Right ventricle myocardium inferior (tissue), 1 donor: ENCODE results near the gene WFDC1. TPM values are rescaled to one million over a fixed set of nuclear protein-coding genes. Genes with fewer than 3 reads are reported as not detected.
"Not testable (repeated sequence)": the region's sequence is repeated elsewhere in the genome, so short reads cannot be mapped to it uniquely, and the experiment has no call there.

Source experiments
- ATAC-seq: fragments of 200-7000 bp; cut with Tn5 transposase; one replicate; pipeline ENCODE4 v1.9.1; 2020; ENCODE audit warnings: mild to moderate bottlenecking, moderate library complexity
- DNase-seq: peaks from one replicate; pipeline ENCODE4 v3.0.0; 2021; ENCODE audit errors: missing footprints
- intact Hi-C: fragments of 100-400 bp; cut with DNase I; formaldehyde crosslinking; loops from one replicate; pipeline ENCODE4 v1.11.0; 2022
- total RNA-seq: library from RNA; stranded (reverse); fragmentation: NEBNext Ultra II Directional; extraction: Animal tissue kit (Norgen Biotek cat#: 25700); gene quantifications from one replicate; pipeline ENCODE4 v1.2.1, GENCODE V29; 2021
- donor health status: DM: no; HTN: yes; CAD: no; lungs with severe emphysema.

Gene WFDC1
- total RNA-seq, 1 donor from 2014 or later: 1.5 TPM

DNA sequence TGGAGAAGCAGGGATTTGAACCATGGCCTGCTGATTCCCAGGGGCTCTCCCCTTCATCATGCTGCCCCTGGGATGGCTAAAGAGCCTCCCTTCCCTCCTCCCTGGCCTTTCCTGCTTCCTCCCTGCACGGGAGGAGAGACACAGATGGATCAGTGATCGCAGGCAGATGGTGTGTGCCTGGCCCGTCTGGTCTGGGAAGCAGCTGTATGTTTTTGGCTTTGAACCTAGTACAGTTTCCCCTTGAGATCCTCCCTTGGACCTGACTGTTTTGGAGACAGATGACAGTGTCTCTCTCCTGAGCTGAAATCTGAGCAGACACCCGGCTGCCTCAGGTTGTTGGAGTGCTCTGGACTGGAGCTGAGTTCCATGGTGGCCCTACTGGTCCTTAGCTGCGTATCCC, 44.6 kb downstream of the WFDC1 start:
- ATAC-seq: no peak
- intact Hi-C loops: no loop called here
- no peak for DNase-seq

DNA sequence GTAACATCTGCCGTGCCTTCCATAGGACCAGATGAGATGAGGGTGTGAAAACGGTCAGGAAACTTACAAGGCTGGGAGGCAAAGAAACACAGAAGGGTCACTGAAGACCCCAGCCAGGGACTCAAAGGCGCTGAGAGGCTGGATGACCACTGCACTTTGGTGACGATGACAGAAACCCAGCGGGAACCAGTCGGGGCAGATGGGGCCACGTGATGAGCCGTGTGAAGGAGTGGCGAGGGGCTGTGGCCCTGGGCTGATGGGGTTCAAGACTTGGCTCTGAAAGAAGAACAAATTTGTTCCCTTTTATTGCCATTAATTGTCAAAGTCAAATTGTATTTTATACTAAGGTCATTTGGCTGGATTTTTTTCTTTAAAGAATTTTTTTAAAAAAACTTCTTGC, 45.1 kb downstream of the WFDC1 start:
- no peak for ATAC-seq
- DNase-seq: no peak
- intact Hi-C loops: no loop called here

DNA sequence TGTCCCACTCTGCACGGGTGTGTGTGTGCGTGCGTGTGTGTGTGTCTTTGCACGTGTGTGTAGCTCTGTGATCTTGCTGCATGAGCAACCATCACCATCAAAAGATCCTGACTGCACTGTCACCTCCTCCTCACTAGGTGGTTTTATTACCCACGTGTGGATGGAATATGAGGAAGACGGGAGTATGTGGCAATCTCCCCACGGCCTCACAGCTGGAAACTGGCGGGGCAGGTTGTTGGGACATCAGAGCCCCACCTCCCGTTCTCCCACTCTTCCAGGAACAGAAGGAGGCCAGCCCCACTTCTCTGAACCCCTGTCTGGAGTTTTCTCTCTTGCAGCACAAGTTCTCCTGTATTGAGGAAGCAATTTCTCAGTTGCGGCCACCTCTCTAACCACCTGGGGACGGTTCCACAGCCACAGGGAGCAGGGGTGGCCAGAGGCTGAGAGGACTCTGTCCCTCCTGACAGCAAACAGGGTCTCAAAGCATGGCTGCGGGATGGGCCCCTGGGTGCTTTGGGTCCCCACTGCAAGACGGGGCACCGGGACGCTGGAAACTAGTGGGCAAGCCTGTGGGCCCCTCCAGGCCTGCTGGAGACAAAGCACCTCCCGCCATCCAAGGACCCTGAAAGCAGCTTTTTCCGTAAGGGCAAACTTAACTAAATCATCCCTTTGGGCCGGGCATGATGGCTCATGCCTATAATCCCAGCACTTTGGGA, 45.8 kb downstream of the WFDC1 start:
- ATAC-seq (no peak), DNase-seq (no peak)
- intact Hi-C loops: no loop called here

DNA sequence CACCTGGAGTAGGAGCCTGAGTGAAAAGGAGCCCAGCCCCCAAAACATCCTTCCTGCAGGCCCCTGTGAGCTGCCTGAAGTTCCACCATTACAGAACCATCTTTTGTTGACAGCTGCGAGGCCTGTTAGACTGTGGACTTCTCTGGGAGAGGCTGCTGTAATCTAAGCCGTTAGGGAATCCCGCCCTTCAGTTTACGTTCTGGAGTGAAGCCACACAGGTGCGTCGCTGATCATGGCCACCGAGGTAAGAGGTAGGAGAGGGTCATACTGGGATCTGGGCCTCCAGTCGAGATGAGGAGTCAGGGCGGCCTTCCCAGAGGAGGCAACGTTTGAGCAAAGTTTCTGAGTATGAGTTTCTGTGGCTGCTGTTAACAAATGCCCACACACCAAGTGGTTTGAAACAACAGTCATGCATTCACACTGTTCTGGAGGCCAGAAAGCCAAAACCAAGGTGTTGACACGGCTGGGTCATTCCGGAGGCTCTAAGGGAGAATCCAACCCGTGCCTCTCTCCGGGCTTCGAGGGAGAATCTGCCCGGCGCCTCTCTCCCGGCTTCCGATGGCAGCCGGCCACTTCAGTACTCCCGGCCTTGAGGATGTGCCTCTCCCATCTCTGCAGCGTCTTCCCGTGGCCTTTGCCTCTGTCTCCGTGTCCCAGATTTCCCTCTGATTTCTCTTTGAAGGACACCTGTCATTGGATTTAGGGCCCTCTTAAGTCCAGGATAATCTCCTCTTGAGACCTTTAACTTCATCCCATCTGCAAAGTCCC, 47.0 kb downstream of the WFDC1 start:
- no peak for ATAC-seq
- intact Hi-C loops: no loop called here
- no peak for DNase-seq

DNA sequence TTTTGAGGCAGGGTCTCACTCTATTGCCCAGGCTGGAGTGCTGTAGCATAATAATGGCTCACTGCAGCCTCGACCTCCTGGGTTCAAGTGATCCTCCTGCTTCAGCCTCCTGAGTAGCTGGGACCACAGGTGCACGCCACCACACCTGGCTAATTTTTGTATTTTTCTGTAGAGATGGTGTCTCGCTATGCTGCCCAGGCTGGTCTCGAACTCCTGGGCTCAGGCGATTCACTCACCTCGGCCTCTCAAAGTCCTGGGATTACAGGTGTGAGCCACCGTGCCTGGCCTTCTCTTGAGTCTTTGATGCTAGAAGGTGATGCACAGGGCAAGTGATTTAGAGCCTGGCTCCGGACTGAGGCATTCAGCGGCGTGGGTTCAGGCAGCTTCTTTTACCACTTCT, 49.1 kb downstream of the WFDC1 start:
- ATAC-seq, DNase-seq, intact Hi-C loops: not testable (repeated sequence)

DNA sequence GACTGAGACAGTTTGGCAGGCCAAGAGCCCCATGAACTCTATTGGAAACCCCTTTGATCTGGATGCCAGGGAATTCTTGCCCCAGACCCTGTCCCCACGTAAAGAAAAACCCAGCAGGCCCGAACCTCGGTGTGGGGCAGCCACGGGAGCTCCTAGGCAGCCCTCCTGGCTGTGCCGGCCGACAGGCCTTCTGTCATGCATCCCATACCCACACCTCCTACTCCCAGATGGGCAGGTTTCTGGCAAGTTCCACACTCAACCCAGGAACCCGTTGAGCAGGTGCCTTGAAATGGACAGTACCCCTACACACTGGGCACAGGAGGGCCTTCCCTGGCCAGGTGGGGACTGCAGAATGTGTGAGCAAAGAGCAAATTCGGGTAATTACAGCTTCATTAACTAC, 50.1 kb downstream of the WFDC1 start:
- intact Hi-C loops: no loop called here
- DNase-seq (no peak), ATAC-seq (no peak)

DNA sequence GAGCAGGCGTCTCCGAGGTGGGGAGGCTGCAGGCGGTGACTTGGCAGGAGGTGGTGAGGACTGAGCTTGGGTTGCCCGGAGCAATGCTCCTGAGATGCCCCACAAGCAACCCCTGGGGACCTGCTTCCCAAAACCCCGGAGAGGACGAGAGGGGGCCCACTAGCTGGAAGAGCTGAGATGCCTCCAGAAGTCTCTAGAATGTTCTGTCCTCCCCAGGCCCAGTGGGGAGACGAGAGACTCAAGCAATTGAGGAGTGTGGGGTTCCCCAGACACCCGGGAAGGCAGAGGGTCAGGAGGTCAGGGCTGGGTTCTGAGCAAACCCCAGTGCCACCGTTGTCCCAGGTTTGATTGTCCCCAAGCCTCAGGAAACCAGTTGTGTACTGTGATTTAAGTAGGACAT, 52.5 kb downstream of the WFDC1 start:
- DNase-seq (no peak), ATAC-seq (no peak)
- intact Hi-C loops: no loop called here

DNA sequence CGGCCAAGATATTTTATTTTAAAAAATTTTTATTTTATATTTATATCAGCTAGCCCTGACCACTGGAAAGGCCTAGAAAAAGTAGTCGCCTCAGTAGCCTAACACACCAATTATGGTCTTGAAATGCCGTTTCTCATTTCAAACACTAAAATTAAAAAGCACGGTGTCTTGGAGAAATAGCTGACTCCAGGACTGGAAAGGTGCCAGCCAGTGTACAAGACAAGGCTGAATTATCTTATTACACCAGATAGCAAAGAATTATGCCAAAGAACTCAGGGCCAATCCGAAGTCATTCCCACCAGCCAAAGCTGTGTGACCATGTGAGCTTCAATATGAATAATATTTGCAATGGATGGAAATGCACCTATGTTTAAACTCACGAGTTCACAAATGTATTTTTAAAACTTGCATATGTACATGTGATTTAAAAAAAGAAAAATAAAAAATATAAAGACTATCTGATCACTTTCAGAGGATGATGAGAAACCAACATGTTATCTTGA, 53.8 kb downstream of the WFDC1 start:
- no peak for DNase-seq
- intact Hi-C loops: no loop called here
- ATAC-seq: no peak

DNA sequence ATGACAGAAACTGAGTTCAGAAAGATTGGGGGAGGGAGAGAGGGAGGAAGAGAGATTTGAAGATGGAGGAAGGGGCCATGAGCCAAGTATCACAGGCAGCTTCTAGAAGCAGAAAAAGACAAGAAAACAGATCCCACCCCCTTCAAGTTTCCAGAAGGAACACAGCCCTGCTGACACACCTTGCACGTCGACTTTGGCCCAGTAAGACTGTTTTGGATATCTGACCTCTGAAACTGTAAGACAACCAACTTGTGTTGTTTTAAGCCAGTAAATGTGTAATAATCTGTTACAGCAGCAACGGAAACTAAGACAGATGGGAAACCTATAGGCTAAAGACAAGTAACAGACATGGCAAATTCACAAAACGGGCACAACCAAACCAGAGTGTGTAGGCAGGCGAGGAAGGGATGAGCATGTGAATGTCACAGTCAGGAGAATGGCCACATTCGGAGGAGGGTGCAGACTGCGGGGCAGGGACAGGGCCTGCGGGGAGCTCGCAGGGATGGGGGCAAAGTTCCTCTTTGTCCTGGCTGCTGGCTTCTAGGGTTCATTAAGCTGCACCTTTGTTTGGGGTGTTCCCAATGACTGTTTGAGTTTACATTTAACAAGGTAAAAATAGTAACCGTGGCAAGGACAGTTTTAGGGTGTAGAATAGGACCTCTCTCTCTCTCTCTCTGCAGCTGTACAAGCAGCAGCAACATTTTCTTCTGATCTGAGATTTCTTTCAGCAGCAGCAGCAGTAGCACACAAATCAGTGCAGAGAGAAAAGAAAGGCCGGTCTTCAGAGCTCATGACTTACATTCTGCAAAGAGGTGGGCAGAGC, 55.4 kb downstream of the WFDC1 start:
- no peak for ATAC-seq

DNA sequence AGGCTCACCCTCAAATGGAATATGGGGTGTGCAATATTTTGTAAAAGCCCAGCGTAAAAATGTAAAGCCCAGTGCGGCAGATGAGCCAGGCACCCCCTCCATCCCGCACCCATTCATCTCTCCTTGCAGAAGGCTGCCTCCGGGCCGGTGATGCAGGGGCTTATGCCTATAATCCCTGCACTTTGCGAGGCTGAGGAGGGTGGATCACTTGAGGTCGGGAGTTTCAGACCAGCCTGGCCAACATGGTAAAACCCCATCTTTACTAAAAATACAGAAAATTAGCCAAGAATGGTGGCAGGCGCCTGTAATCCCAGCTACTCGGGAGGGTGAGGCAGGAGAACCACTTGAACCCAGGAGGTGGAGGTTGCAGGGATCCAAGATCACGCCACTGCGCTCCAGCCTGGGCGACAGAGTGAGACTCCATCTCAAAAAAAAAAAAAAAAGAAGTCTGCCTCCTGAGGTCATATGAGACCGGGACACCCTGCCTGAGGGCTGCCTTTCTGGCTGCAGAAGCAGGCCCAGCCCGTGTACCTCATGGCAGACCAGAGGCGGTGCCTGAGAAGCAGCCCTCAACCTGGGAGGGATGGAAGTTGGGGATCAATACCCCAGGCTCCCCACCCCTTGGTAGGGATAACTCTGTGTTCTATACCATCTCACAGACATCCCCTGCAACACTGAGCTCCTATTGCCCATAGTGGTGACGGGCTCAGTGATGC, 56.2 kb downstream of the WFDC1 start:
- intact Hi-C loops: no loop called here
- ATAC-seq: no peak
- no peak for DNase-seq

More for the DNA sequence above, 55.4 kb downstream of the WFDC1 start:
- DNase-seq: no peak
- intact Hi-C loops: no loop called here

DNA sequence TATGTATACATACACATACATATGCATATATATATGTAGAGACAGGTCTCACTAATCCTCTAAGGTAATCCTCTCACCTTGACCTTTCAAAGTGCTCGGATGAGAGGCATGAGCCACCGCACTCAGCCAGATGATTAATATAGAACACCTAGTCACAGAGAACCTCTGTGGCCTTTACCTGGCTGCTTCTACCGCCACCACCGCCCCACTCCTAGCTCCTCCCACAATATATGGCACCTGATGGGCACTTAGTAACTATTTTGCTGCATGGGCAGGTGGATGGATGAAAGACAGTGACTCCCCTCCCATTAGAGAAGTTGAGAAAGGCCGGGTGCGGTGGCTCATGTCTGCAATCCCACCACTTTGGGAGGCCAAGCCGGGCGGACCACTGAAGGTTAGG, 57.0 kb downstream of the WFDC1 start:
- ATAC-seq (no peak), DNase-seq (no peak)
- intact Hi-C loops: no loop called here

DNA sequence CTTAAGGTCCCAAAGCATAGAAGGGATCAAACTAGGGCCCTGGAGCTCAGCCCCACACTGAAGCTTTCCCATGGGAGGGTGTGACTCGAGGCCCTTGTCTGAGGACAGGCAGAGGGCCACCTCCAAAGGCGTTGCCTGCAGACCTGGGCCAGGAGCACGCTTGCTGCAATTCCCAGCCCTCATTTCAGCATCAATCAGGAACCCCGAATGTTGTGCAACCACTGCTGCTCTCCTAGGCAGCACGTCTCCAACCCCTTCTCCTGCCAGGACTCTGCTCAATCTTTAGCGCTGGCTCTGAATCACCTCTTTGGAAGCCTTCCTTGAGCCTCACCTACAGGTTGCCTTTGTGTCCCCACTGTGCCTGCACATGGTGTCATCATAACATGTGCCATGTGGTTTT, 59.6 kb downstream of the WFDC1 start:
- DNase-seq (no peak), ATAC-seq (no peak)
- intact Hi-C loops: no loop called here

DNA sequence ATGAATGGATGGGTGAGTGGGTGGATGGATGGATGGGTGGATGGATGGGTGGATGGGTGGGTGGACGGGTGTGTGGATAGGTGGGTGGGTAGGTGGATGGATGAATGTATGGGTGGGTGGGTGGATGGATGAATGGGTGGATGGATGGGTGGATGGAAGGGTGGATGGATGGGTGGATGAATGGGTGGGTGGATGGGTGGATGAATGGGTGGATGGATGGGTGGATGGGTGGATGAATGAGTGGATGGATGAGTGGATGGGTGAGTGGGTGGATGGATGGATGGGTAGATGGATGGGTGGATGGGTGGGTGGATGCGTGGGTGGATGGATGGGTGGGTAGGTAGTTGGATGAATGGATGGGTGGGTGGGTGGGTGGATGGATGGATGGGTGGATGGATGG, 60.5 kb downstream of the WFDC1 start:
- intact Hi-C loops: no loop called here
- DNase-seq (no peak), ATAC-seq (no peak)

DNA sequence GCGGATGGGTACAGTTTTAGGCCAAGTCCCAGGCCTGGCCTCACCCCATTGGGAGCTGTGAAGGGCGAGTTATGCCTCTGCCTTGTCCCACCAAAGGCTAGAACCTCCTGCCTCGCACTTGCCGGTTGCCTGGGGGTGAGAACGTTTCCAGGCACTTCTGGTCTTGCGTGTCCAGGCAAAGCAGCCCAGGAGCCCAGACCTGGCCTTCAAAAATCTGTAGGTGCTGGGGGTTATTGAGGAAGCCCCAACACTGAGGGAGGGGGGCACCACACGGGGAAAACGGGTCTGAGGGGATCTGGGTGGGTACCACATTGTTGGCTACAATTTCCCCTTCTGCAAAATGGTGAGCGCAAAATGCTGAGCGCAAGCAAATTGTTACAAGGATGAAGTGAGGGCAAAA, 61.5 kb downstream of the WFDC1 start:
- intact Hi-C loops: no loop called here
- ATAC-seq (no peak), DNase-seq (no peak)

DNA sequence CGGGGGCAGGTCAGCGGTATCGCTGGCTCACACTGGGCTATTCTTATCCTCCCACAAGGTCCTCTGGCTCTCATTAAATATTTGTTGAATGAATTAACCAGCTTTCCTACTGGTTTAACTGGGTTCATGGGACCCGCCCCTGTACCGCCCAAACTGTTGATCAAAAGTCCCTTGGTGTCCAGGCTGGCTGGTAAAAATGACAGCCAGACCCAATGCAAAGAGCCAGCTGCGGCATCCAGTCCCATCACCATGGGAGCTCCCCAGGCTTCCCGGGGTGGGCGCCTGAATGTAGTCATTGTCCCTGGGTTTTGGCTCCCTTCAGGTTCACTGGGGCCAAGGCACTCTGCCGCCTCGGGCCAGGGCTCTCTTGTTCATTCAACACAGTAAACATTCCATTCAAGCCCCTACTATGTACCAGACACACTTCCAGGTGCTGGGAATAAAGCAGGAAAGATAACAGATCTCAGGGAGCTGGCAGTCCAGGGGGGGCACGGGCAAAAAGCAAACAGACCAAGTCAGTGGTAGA, 62.0 kb downstream of the WFDC1 start:
- ATAC-seq: no peak
- intact Hi-C loops: no loop called here
- no peak for DNase-seq

DNA sequence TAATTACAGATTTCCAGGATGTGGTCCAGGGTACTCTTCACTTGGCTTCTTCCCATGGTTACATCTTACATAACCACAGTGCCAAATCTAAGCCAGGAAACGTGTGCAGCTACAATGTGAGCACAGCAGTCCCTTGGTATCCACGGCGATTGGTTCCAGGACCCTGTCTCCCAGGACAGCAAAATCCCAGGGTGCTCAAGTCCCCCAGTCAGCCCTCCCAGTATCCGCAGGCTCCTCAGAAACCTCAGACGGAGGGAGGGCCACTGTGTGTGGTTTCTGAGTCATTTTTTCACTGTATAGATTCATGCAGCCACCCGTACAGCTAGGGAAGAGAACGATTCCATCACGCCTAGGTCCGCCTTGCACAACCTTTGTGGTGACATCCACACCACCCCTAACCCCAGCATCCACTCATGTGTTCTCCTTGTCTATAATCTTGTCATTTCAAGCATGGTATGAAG, 62.5 kb downstream of the WFDC1 start:
- ATAC-seq (no peak), DNase-seq (no peak)
- intact Hi-C loops: no loop called here

DNA sequence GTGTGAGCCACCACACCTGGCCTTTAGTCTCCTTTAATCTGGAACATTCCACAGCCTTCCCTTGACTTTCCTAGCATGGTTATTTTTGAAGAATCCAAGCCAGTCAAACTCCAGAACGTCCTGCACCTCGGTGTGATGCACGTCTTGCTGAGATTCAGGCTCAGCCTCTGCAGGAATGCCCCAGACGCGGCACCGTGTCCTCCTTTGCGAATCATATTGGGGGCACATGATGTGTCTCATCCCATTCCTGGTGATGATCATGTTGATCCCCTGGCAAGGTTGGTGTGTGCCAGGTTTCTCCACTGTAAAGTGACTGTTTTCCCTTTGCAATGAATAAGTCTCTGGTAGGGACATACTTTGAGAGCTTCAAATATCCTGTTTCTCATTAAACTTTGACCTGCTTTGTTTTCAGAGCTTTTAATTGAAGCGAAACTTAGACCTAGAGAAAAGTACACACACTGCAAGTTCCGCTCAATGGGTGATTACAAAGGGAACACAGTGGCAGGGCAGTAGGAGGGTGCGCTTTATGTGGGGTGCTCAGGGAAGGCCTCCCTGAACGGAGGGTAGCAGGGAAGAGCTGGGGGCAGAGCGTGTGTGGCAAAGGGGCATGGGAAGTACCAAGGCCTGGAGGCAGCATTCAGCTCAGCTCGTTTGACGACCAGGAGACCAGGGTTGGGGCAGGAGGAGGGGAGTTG, 64.1 kb downstream of the WFDC1 start:
- no peak for DNase-seq
- no peak for ATAC-seq
- intact Hi-C loops: no loop called here

DNA sequence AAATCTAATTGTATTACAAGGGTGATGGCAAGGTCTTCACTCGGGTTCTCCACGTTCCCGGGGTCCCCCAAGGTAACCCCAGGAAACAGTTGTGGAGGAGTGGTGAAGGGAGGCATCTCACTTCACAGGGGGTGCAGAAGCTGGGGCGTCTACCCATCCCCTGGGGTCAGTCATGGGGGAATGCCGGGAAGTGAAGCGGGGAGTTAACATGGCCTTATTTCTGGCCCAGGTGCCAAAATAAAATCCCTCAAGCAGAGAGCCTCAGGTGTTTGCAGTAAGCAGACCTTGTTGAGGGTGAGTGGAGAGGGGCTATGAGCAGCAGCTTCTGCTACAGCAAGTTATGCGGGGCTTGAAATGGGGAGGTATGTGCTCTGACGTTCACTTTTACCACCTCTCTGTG, 64.6 kb downstream of the WFDC1 start:
- intact Hi-C loops: no loop called here
- DNase-seq (no peak), ATAC-seq (no peak)
